Activated naive CD4-positive, alpha-beta T cell treated with anti-CD3 and anti-CD28 coated beads, Interleukin-2, amount 50 U/mL, for 72 hours (primary cell): ENCODE results near the gene ATP1A2. TPM values are rescaled to one million over a fixed set of nuclear protein-coding genes. Genes with fewer than 3 reads are reported as not detected.

Source experiments
- ATAC-seq, 2 donors: fragments of 150-1000 bp; cut with Tn5 transposase; 2 replicates each; pipeline ENCODE4 v1.10.0; 2021; ENCODE audit warnings: mild to moderate bottlenecking in 2 of 2, moderate library complexity in 2 of 2
- DNase-seq, 2 donors: peaks; one replicate each; pipeline ENCODE4 v3.0.0; 2021 to 2022; ENCODE audit warnings: low spot score in 2 of 2
- H3K27ac Mint-ChIP-seq, 2 donors: one replicate each; pipeline ENCODE4 v1.8.0; 2022; ENCODE audit warnings: mild to moderate bottlenecking in 2 of 2, mixed read lengths in 2 of 2
- H3K36me3 Mint-ChIP-seq, 2 donors: one replicate each; pipeline ENCODE4 v1.8.0; 2022; ENCODE audit warnings: mixed read lengths in 2 of 2
- H3K9me3 Mint-ChIP-seq, 2 donors: one replicate each; pipeline ENCODE4 v1.8.0; 2022; ENCODE audit warnings: mixed read lengths in 2 of 2
- total RNA-seq, 2 donors: library from RNA; stranded (reverse); gene quantifications; one replicate each; pipeline ENCODE4 v1.2.3, GENCODE V29; 2022

Gene ATP1A2
- total RNA-seq, 2 donors from 2014 or later = not detected

DNA sequence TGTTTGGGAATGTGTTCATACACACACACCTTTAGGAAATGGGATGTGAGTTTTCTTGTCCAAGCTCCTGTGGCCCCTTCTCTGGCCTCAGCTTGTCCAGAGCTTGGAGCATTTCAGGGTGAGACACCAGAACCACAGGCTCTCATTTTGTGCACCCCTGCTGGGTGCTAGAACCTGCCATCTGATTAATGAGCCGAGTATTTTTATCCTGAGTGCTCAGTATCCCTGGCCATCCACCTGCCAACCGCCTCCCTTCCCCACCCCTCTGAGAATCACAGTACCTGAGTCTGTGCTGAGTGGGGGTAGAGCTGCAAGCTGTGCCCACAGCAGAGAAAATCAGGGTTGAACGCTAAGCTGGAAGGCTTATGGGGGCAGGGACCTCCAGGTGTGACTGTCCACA lies 76.2 kb downstream of the ATP1A2 start:
- Mint-ChIP-seq H3K9me3 (no peaks in the 10 kb centered on the region), H3K36me3 (no peaks in the 10 kb centered on the region), H3K27ac (no peak overlapping the region)
- no peak for ATAC-seq
- no peak for DNase-seq

DNA sequence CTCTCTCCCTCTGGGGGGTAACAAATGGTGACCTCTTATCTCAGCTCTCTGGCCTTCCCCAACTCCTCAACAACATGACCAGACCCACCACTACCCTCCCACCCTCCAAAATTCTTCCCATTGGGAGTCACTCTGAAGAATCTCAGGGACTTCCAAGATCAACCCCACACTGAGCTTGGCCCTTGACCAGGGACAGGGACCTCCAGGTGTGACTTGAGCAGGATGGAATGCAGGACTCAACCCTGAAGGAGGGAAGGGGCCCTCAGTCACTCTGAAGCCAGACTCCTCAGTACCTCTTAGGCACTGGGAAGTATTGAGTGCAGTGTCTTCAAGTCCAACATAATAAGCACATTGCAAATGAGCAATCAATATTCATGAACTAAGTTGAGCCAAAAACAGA lies 76.7 kb downstream of the ATP1A2 start:
- no peak overlapping the region for H3K27ac Mint-ChIP-seq
- H3K9me3 Mint-ChIP-seq = no peaks in the 10 kb centered on the region
- no peaks in the 10 kb centered on the region for H3K36me3 Mint-ChIP-seq
- no peak for ATAC-seq
- no peak for DNase-seq

Other genes starting within 250 kb of the ATP1A2 start
- gene CFAP45, start 215.6 kb upstream of the ATP1A2 start, total RNA-seq = 1 to 10 TPM; 1.2 to 2.8 TPM
- gene TAGLN2, start 190.3 kb upstream of the ATP1A2 start, total RNA-seq = 100 to 1,000 TPM; 391 to 559 TPM
- gene IGSF9, start 170.1 kb upstream of the ATP1A2 start, total RNA-seq = not detected
- not detected for gene SLAMF9, start 161.5 kb upstream of the ATP1A2 start, total RNA-seq
- gene PIGM, start 83.8 kb upstream of the ATP1A2 start, total RNA-seq = 1 to 10 TPM; 3.6 to 5.3 TPM
- gene KCNJ10, start 45.6 kb upstream of the ATP1A2 start, total RNA-seq = not detected
- gene KCNJ9, start 34.2 kb upstream of the ATP1A2 start, total RNA-seq = under 1 TPM in 1 of 2 donors, not detected in 1; 0.06 TPM
- 10 to 100 TPM; 29.9 to 35.2 TPM for gene IGSF8, start 17.1 kb upstream of the ATP1A2 start, total RNA-seq
- gene ATP1A4, start 35.8 kb downstream of the ATP1A2 start, total RNA-seq = not detected
- not detected for gene CASQ1, start 74.8 kb downstream of the ATP1A2 start, total RNA-seq
- 10 to 100 TPM; 37.2 to 53.7 TPM for gene PEA15, start 89.6 kb downstream of the ATP1A2 start, total RNA-seq
- gene DCAF8, start 146.8 kb downstream of the ATP1A2 start, total RNA-seq = 100 to 1,000 TPM; 124 to 170 TPM
- gene PEX19, start 169.4 kb downstream of the ATP1A2 start, total RNA-seq = 10 to 100 TPM; 44.8 to 74.9 TPM
- 100 to 1,000 TPM; 120 to 146 TPM for gene COPA, start 227.5 kb downstream of the ATP1A2 start, total RNA-seq
- 10 to 100 TPM; 43.5 to 53.0 TPM for gene NCSTN, start 227.6 kb downstream of the ATP1A2 start, total RNA-seq